HEK293 (cell line): Measurements from ENCODE around the gene ZNF540.
A peak's percentile ranks its signal among the peaks of the same experiment; 100 is the strongest.

Experiments used
- EGR2 ChIP-seq: fragments of 450-650 bp; formaldehyde crosslinking; IDR thresholded peaks from 2 replicates; pipeline ENCODE4 v1.5.1; 2016; ENCODE audit warnings: low read depth, missing biosample characterization, missing genetic modification characterization
- GFI1B ChIP-seq: fragments of 450-650 bp; formaldehyde crosslinking; IDR thresholded peaks from 2 replicates; pipeline ENCODE4 v1.5.1; 2016; ENCODE audit warnings: missing biosample characterization, missing genetic modification characterization
- OSR2 ChIP-seq: fragments of 450-650 bp; formaldehyde crosslinking; IDR thresholded peaks from 2 replicates; pipeline ENCODE4 v1.5.1; 2016; ENCODE audit warnings: missing biosample characterization, missing genetic modification characterization
- REPIN1 ChIP-seq: fragments of 450-650 bp; formaldehyde crosslinking; IDR thresholded peaks from 2 replicates; pipeline ENCODE4 v1.5.1; 2017; ENCODE audit warnings: missing biosample characterization, missing genetic modification characterization, low read depth
- SCRT1 ChIP-seq: fragments of 450-650 bp; formaldehyde crosslinking; IDR thresholded peaks from 2 replicates; pipeline ENCODE4 v1.5.1; 2016; ENCODE audit warnings: missing biosample characterization, missing genetic modification characterization, borderline replicate concordance
- WT1 ChIP-seq: fragments of 450-650 bp; formaldehyde crosslinking; IDR thresholded peaks from 2 replicates; pipeline ENCODE4 v1.5.1; 2016; ENCODE audit warnings: missing biosample characterization, missing genetic modification characterization
- YY2 ChIP-seq: fragments of 450-650 bp; formaldehyde crosslinking; IDR thresholded peaks from 2 replicates; pipeline ENCODE4 v1.5.1; 2016; ENCODE audit warnings: missing biosample characterization, missing genetic modification characterization
- ZFP41 ChIP-seq: fragments of 450-650 bp; formaldehyde crosslinking; IDR thresholded peaks from 2 replicates; pipeline ENCODE4 v1.5.1; 2016; ENCODE audit warnings: missing biosample characterization, missing genetic modification characterization, borderline replicate concordance
- ZNF10 ChIP-seq: fragments of 450-650 bp; formaldehyde crosslinking; IDR thresholded peaks from 2 replicates; pipeline ENCODE4 v1.5.1; 2017; ENCODE audit warnings: missing biosample characterization, missing genetic modification characterization
- ZNF157 ChIP-seq: fragments of 450-650 bp; formaldehyde crosslinking; IDR thresholded peaks from 2 replicates; pipeline ENCODE4 v1.5.1; 2016; ENCODE audit warnings: missing biosample characterization, missing genetic modification characterization
- ZNF19 ChIP-seq: fragments of 450-650 bp; formaldehyde crosslinking; IDR thresholded peaks from 2 replicates; pipeline ENCODE4; 2016; ENCODE audit warnings: missing biosample characterization, missing genetic modification characterization, low read depth
- ZNF24 ChIP-seq: fragments of 450-650 bp; formaldehyde crosslinking; IDR thresholded peaks from 2 replicates; pipeline ENCODE4 v1.5.1; 2016; ENCODE audit warnings: missing biosample characterization, missing genetic modification characterization
- ZNF292 ChIP-seq: fragments of 450-650 bp; formaldehyde crosslinking; IDR thresholded peaks from 2 replicates; pipeline ENCODE4 v1.5.1; 2016; ENCODE audit warnings: low read depth, missing biosample characterization, missing genetic modification characterization, borderline replicate concordance
- ZNF324 ChIP-seq: fragments of 450-650 bp; formaldehyde crosslinking; IDR thresholded peaks from 2 replicates; pipeline ENCODE4 v1.5.1; 2016; ENCODE audit warnings: missing biosample characterization, missing genetic modification characterization
- ZNF423 ChIP-seq: fragments of 450-650 bp; formaldehyde crosslinking; IDR thresholded peaks from 2 replicates; pipeline ENCODE4 v1.5.1; 2016; ENCODE audit warnings: missing biosample characterization, missing genetic modification characterization
- ZNF48 ChIP-seq: fragments of 450-650 bp; formaldehyde crosslinking; IDR thresholded peaks from 2 replicates; pipeline ENCODE4 v1.5.1; 2016; ENCODE audit warnings: missing biosample characterization, missing genetic modification characterization
- ZNF514 ChIP-seq: fragments of 450-650 bp; formaldehyde crosslinking; IDR thresholded peaks from 2 replicates; pipeline ENCODE4 v1.5.1; 2016; ENCODE audit warnings: missing biosample characterization, missing genetic modification characterization
- ZNF530 ChIP-seq: fragments of 450-650 bp; formaldehyde crosslinking; IDR thresholded peaks from 2 replicates; pipeline ENCODE4 v1.5.1; 2016; ENCODE audit warnings: low read depth, missing biosample characterization, missing genetic modification characterization
- ZNF548 ChIP-seq: fragments of 450-650 bp; formaldehyde crosslinking; IDR thresholded peaks from 2 replicates; pipeline ENCODE4 v1.5.1; 2016; ENCODE audit warnings: missing biosample characterization, missing genetic modification characterization
- ZNF600 ChIP-seq: fragments of 450-650 bp; formaldehyde crosslinking; IDR thresholded peaks from 2 replicates; pipeline ENCODE4 v1.5.1; 2016; ENCODE audit warnings: missing biosample characterization, missing genetic modification characterization
- ZNF610 ChIP-seq: fragments of 450-650 bp; formaldehyde crosslinking; IDR thresholded peaks from 2 replicates; pipeline ENCODE4 v1.5.1; 2016; ENCODE audit warnings: missing biosample characterization, missing genetic modification characterization, borderline replicate concordance
- ZNF623 ChIP-seq: fragments of 450-650 bp; formaldehyde crosslinking; IDR thresholded peaks from 2 replicates; pipeline ENCODE4 v1.5.1; 2016; ENCODE audit warnings: missing biosample characterization, missing genetic modification characterization
- ZNF629 ChIP-seq: fragments of 450-650 bp; formaldehyde crosslinking; IDR thresholded peaks from 2 replicates; pipeline ENCODE4 v1.5.1; 2017; ENCODE audit warnings: missing biosample characterization, missing genetic modification characterization
- ZNF660 ChIP-seq: fragments of 450-650 bp; IDR thresholded peaks from 2 replicates; pipeline ENCODE4 v1.5.1; 2018; ENCODE audit warnings: missing biosample characterization, mild to moderate bottlenecking, missing genetic modification characterization
- ZNF677 ChIP-seq: fragments of 450-650 bp; IDR thresholded peaks from 2 replicates; pipeline ENCODE4 v1.5.0; 2018; ENCODE audit warnings: missing biosample characterization, mild to moderate bottlenecking, missing genetic modification characterization, moderate library complexity
- ZNF707 ChIP-seq: fragments of 450-650 bp; formaldehyde crosslinking; IDR thresholded peaks from 2 replicates; pipeline ENCODE4 v1.5.1; 2016; ENCODE audit warnings: missing biosample characterization, missing genetic modification characterization
- ZNF776 ChIP-seq: fragments of 450-650 bp; formaldehyde crosslinking; IDR thresholded peaks from 2 replicates; pipeline ENCODE4 v1.5.0; 2017; ENCODE audit warnings: missing biosample characterization, missing genetic modification characterization, borderline replicate concordance
- TF ChIP-seq, protein P1 (sequence below): fragments of 450-650 bp; formaldehyde crosslinking; optimal IDR thresholded peaks from 2 replicates; pipeline ENCODE3; 2016; ENCODE audit warnings: missing biosample characterization, mild to moderate bottlenecking, missing genetic modification characterization
- TF ChIP-seq, protein P2 (sequence below): fragments of 450-650 bp; IDR thresholded peaks from 2 replicates; pipeline ENCODE4 v1.5.1; 2018; ENCODE audit warnings: missing biosample characterization, missing genetic modification characterization
- TF ChIP-seq, protein P3 (sequence below): fragments of 450-650 bp; formaldehyde crosslinking; IDR thresholded peaks from 2 replicates; pipeline ENCODE4 v1.5.1; 2016; ENCODE audit warnings: missing biosample characterization, missing genetic modification characterization, borderline replicate concordance
- TF ChIP-seq, protein P4 (sequence below): fragments of 450-650 bp; formaldehyde crosslinking; IDR thresholded peaks from 2 replicates; pipeline ENCODE4 v1.5.1; 2016; ENCODE audit warnings: missing biosample characterization, missing genetic modification characterization, borderline replicate concordance

Gene ZNF540

DNA sequence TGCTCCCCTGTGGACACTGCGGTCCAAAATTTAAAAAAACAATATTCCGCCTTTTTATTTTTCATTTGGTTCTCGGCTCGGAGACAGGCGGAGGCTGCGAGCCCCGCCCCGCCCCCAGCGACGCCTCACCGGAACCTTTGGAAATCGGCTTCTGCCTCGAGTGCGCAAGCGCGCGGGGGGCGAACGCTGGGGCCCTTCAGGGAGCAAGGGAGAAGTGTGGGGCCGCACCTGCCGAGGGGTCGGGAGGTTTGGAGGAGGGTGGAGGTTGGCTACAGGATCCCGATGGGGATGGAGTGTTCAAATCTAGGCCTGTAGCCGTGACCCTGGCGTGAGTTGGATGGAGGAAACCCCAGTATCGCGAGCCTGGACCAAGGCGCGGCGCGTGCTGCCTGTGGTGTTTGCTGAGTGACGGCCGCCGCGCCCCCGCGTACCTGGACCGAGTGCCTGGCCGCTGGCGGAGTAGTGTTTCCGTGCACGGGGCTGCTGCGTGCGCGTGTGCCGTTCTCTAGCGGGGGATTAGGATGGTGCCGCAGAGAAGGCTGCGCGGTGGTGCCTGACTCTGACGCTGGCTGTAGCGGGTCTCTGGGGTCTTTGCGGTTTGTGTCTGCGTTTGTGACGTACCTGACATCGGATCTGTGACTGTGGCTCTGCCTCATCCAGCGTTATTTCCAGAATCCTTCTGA, 61.2 kb downstream of the ZNF540 start (continued):
- no peak for TF ChIP-seq ZNF776
- TF ChIP-seq ZNF48, result no peak
- peak; percentile 87; the same call in 1 of the 2 replicates for TF ChIP-seq ZNF19 (tag by site-specific recombination)
- TF ChIP-seq ZNF324 (tag by site-specific recombination), result peak; percentile 99
- 0 out of 2 replicates have a peak, but pooled peaks have one; percentile 25 for TF ChIP-seq ZNF530
- TF ChIP-seq ZNF623 (tag by site-specific recombination), result peak; percentile 34
- TF ChIP-seq REPIN1 (tag by site-specific recombination), result peak; percentile 100; the same call in 1 of the 2 replicates
- TF ChIP-seq YY2 (tag by site-specific recombination), result peak; percentile 64
- 0 out of 2 replicates have a peak, but pooled peaks have one; percentile 9 for TF ChIP-seq ZNF707
- no peak for TF ChIP-seq ZNF514 (tag by site-specific recombination)
- TF ChIP-seq ZNF157 (tag by site-specific recombination), result no peak; the same call in 1 of the 2 replicates
- peak; percentile 96 for TF ChIP-seq ZNF610 (tag by site-specific recombination)
- no peak for TF ChIP-seq ZFP41 (tag by site-specific recombination)
- peak; percentile 79; the same call in 1 of the 2 replicates for TF ChIP-seq ZNF660
- TF ChIP-seq ZNF24 (tag by site-specific recombination), result peak; percentile 92
- 0 out of 2 replicates have a peak, but pooled peaks have one; percentile 21 for TF ChIP-seq ZNF677 (tag by site-specific recombination)
- peak; percentile 94 for TF ChIP-seq ZNF629 (tag by site-specific recombination)
- peak; percentile 56 for TF ChIP-seq OSR2 (tag by site-specific recombination)
- TF ChIP-seq, protein P1, sequence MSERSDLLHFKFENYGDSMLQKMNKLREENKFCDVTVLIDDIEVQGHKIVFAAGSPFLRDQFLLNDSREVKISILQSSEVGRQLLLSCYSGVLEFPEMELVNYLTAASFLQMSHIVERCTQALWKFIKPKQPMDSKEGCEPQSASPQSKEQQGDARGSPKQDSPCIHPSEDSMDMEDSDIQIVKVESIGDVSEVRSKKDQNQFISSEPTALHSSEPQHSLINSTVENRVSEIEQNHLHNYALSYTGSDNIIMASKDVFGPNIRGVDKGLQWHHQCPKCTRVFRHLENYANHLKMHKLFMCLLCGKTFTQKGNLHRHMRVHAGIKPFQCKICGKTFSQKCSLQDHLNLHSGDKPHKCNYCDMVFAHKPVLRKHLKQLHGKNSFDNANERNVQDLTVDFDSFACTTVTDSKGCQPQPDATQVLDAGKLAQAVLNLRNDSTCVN (tag by site-specific recombination), result peak; percentile 100
- peak; percentile 51; the same call in 1 of the 2 replicates for TF ChIP-seq ZNF423 (tag by site-specific recombination)
- peak; percentile 83 for TF ChIP-seq EGR2 (tag by site-specific recombination)
- TF ChIP-seq, protein P2, sequence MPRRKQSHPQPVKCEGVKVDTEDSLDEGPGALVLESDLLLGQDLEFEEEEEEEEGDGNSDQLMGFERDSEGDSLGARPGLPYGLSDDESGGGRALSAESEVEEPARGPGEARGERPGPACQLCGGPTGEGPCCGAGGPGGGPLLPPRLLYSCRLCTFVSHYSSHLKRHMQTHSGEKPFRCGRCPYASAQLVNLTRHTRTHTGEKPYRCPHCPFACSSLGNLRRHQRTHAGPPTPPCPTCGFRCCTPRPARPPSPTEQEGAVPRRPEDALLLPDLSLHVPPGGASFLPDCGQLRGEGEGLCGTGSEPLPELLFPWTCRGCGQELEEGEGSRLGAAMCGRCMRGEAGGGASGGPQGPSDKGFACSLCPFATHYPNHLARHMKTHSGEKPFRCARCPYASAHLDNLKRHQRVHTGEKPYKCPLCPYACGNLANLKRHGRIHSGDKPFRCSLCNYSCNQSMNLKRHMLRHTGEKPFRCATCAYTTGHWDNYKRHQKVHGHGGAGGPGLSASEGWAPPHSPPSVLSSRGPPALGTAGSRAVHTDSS (tag by site-specific recombination), result no peak; the same call in 1 of the 2 replicates
- no peak for TF ChIP-seq ZNF292 (tag by site-specific recombination)
- TF ChIP-seq WT1 (tag by site-specific recombination), result peak; percentile 88
- TF ChIP-seq, protein P3, sequence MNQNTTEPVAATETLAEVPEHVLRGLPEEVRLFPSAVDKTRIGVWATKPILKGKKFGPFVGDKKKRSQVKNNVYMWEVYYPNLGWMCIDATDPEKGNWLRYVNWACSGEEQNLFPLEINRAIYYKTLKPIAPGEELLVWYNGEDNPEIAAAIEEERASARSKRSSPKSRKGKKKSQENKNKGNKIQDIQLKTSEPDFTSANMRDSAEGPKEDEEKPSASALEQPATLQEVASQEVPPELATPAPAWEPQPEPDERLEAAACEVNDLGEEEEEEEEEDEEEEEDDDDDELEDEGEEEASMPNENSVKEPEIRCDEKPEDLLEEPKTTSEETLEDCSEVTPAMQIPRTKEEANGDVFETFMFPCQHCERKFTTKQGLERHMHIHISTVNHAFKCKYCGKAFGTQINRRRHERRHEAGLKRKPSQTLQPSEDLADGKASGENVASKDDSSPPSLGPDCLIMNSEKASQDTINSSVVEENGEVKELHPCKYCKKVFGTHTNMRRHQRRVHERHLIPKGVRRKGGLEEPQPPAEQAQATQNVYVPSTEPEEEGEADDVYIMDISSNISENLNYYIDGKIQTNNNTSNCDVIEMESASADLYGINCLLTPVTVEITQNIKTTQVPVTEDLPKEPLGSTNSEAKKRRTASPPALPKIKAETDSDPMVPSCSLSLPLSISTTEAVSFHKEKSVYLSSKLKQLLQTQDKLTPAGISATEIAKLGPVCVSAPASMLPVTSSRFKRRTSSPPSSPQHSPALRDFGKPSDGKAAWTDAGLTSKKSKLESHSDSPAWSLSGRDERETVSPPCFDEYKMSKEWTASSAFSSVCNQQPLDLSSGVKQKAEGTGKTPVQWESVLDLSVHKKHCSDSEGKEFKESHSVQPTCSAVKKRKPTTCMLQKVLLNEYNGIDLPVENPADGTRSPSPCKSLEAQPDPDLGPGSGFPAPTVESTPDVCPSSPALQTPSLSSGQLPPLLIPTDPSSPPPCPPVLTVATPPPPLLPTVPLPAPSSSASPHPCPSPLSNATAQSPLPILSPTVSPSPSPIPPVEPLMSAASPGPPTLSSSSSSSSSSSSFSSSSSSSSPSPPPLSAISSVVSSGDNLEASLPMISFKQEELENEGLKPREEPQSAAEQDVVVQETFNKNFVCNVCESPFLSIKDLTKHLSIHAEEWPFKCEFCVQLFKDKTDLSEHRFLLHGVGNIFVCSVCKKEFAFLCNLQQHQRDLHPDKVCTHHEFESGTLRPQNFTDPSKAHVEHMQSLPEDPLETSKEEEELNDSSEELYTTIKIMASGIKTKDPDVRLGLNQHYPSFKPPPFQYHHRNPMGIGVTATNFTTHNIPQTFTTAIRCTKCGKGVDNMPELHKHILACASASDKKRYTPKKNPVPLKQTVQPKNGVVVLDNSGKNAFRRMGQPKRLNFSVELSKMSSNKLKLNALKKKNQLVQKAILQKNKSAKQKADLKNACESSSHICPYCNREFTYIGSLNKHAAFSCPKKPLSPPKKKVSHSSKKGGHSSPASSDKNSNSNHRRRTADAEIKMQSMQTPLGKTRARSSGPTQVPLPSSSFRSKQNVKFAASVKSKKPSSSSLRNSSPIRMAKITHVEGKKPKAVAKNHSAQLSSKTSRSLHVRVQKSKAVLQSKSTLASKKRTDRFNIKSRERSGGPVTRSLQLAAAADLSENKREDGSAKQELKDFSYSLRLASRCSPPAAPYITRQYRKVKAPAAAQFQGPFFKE, result no peak
- peak; percentile 67; the same call in 1 of the 2 replicates for TF ChIP-seq ZNF548 (tag by site-specific recombination)
- TF ChIP-seq ZNF10 (tag by site-specific recombination), result peak; percentile 97
- TF ChIP-seq GFI1B (tag by site-specific recombination), result peak; percentile 82
- no peak; the same call in 1 of the 2 replicates for TF ChIP-seq SCRT1 (tag by site-specific recombination)
- peak; percentile 99 for TF ChIP-seq ZNF600 (tag by site-specific recombination)
- TF ChIP-seq, protein P4, sequence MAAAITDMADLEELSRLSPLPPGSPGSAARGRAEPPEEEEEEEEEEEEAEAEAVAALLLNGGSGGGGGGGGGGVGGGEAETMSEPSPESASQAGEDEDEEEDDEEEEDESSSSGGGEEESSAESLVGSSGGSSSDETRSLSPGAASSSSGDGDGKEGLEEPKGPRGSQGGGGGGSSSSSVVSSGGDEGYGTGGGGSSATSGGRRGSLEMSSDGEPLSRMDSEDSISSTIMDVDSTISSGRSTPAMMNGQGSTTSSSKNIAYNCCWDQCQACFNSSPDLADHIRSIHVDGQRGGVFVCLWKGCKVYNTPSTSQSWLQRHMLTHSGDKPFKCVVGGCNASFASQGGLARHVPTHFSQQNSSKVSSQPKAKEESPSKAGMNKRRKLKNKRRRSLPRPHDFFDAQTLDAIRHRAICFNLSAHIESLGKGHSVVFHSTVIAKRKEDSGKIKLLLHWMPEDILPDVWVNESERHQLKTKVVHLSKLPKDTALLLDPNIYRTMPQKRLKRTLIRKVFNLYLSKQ, result no peak
